Astrocyte (in vitro differentiated cells and primary cell): ENCODE results near the gene ATP13A2. TPM values are rescaled to one million over a fixed set of nuclear protein-coding genes. Genes with fewer than 3 reads are reported as not detected.

Experiments
- DNase-seq: peaks from one replicate; pipeline ENCODE4 v3.0.0-alpha.2; 2010; ENCODE audit warnings: low read depth
- FAIRE-seq: peaks from 2 replicates; lab custom pipeline; 2011; peaks lifted over from hg19 to GRCh38; lab: Jason Lieb, UNC
- H2AFZ ChIP-seq: 2 replicates; pipeline ENCODE4 v1.6.0; 2012; ENCODE audit warnings: low read depth, low read length, inconsistent platforms
- H3K27ac ChIP-seq: 2 replicates; pipeline ENCODE4 v1.5.1; 2011; ENCODE audit warnings: low read depth, low read length, inconsistent platforms
- H3K27me3 ChIP-seq: 2 replicates; pipeline ENCODE4 v1.6.0; 2011; ENCODE audit warnings: low read length, inconsistent platforms; ENCODE audit not compliant: insufficient read depth
- H3K36me3 ChIP-seq: 2 replicates; pipeline ENCODE4 v1.5.1; 2011; ENCODE audit warnings: low read length, inconsistent platforms; ENCODE audit not compliant: insufficient read depth
- H3K4me1 ChIP-seq: 2 replicates; pipeline ENCODE4 v1.5.1; 2011; ENCODE audit warnings: low read length, inconsistent platforms; ENCODE audit not compliant: insufficient read depth
- H3K4me2 ChIP-seq: 2 replicates; pipeline ENCODE4 v1.6.0; 2012; ENCODE audit warnings: low read length, inconsistent platforms
- H3K4me3 ChIP-seq: 2 replicates; pipeline ENCODE4 v1.5.1; 2011; ENCODE audit warnings: low read depth, mild to moderate bottlenecking, low read length, inconsistent platforms; ENCODE audit not compliant: insufficient read depth
- H3K79me2 ChIP-seq: 2 replicates; pipeline ENCODE4 v1.6.0; 2012; ENCODE audit warnings: mild to moderate bottlenecking, low read length, inconsistent platforms; ENCODE audit not compliant: insufficient read depth
- H3K9ac ChIP-seq: 2 replicates; pipeline ENCODE4 v1.6.0; 2012; ENCODE audit warnings: mild to moderate bottlenecking, low read length, inconsistent platforms
- H3K9me3 ChIP-seq: 2 replicates; pipeline ENCODE4 v1.5.1; 2012; ENCODE audit warnings: low read depth, mild to moderate bottlenecking, low read length, inconsistent platforms; ENCODE audit not compliant: insufficient read depth
- H4K20me1 ChIP-seq: 2 replicates; pipeline ENCODE4 v1.6.0; 2012; ENCODE audit warnings: low read length, inconsistent platforms; ENCODE audit not compliant: insufficient read depth
- H3K27ac Mint-ChIP-seq: one replicate; pipeline ENCODE4 v1.8.0; 2021; ENCODE audit warnings: mild to moderate bottlenecking, mixed read lengths; ENCODE audit not compliant: unreplicated experiment
- H3K27me3 Mint-ChIP-seq: one replicate; pipeline ENCODE4 v1.8.0; 2021; ENCODE audit warnings: low read depth, mixed read lengths; ENCODE audit not compliant: unreplicated experiment
- H3K36me3 Mint-ChIP-seq: one replicate; pipeline ENCODE4 v1.8.0; 2021; ENCODE audit warnings: low read depth, mixed read lengths; ENCODE audit not compliant: unreplicated experiment
- H3K4me1 Mint-ChIP-seq: one replicate; pipeline ENCODE4 v1.8.0; 2021; ENCODE audit warnings: low read depth, mixed read lengths; ENCODE audit not compliant: unreplicated experiment
- H3K4me3 Mint-ChIP-seq: one replicate; pipeline ENCODE4 v1.8.0; 2021; ENCODE audit warnings: mild to moderate bottlenecking, moderate library complexity, mixed read lengths; ENCODE audit not compliant: unreplicated experiment
- H3K9me3 Mint-ChIP-seq: one replicate; pipeline ENCODE4 v1.8.0; 2021; ENCODE audit warnings: mild to moderate bottlenecking, mixed read lengths; ENCODE audit not compliant: unreplicated experiment
- EZH2 ChIP-seq: IDR thresholded peaks from 2 replicates; pipeline ENCODE4 v1.6.1; 2012; ENCODE audit warnings: mild to moderate bottlenecking, low read length, inconsistent platforms; ENCODE audit not compliant: insufficient read depth
- total RNA-seq: library from RNA; stranded (reverse); gene quantifications from 2 replicates; pipeline ENCODE4 v1.2.1, GENCODE V29; 2021
- TF ChIP-seq, protein P1 (sequence below): IDR thresholded peaks from 2 replicates; pipeline ENCODE4 v1.5.1; 2011; ENCODE audit warnings: low read depth, mild to moderate bottlenecking, inconsistent platforms, low read length, moderate library complexity; ENCODE audit not compliant: insufficient read depth

Gene ATP13A2
- total RNA-seq, 1 donor from 2014 or later, result 67.8 TPM

- Histone ChIP-seq H3K4me2 (no peak overlapping the region), H3K4me1 (peaks cover 44% of the 10 kb centered on the region), H3K9me3 (no peaks in the 10 kb centered on the region), H3K27me3 (no peaks in the 10 kb centered on the region), H3K79me2 (peaks cover 16% of the 10 kb centered on the region), H4K20me1 (peaks cover 11% of the 10 kb centered on the region), H2AFZ (no peak overlapping the region), H3K36me3 (peaks cover 10% of the 10 kb centered on the region), H3K4me3 (no peak overlapping the region), H3K27ac (no peak overlapping the region), H3K9ac (no peak overlapping the region)
- Mint-ChIP-seq H3K9me3 (no peaks in the 10 kb centered on the region), H3K27ac (no peak overlapping the region), H3K36me3 (peaks cover 13% of the 10 kb centered on the region), H3K4me3 (no peak overlapping the region), H3K4me1 (peaks cover 28% of the 10 kb centered on the region), H3K27me3 (no peaks in the 10 kb centered on the region)
- TF ChIP-seq, protein P1, sequence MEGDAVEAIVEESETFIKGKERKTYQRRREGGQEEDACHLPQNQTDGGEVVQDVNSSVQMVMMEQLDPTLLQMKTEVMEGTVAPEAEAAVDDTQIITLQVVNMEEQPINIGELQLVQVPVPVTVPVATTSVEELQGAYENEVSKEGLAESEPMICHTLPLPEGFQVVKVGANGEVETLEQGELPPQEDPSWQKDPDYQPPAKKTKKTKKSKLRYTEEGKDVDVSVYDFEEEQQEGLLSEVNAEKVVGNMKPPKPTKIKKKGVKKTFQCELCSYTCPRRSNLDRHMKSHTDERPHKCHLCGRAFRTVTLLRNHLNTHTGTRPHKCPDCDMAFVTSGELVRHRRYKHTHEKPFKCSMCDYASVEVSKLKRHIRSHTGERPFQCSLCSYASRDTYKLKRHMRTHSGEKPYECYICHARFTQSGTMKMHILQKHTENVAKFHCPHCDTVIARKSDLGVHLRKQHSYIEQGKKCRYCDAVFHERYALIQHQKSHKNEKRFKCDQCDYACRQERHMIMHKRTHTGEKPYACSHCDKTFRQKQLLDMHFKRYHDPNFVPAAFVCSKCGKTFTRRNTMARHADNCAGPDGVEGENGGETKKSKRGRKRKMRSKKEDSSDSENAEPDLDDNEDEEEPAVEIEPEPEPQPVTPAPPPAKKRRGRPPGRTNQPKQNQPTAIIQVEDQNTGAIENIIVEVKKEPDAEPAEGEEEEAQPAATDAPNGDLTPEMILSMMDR, result no peak
- TF ChIP-seq EZH2, result no peak
- no peak for DNase-seq
- no peak for FAIRE-seq
Observed at GRCh38 chr1:17014671-17015567, 3.2 kb upstream of the ATP13A2 start.

DNA sequence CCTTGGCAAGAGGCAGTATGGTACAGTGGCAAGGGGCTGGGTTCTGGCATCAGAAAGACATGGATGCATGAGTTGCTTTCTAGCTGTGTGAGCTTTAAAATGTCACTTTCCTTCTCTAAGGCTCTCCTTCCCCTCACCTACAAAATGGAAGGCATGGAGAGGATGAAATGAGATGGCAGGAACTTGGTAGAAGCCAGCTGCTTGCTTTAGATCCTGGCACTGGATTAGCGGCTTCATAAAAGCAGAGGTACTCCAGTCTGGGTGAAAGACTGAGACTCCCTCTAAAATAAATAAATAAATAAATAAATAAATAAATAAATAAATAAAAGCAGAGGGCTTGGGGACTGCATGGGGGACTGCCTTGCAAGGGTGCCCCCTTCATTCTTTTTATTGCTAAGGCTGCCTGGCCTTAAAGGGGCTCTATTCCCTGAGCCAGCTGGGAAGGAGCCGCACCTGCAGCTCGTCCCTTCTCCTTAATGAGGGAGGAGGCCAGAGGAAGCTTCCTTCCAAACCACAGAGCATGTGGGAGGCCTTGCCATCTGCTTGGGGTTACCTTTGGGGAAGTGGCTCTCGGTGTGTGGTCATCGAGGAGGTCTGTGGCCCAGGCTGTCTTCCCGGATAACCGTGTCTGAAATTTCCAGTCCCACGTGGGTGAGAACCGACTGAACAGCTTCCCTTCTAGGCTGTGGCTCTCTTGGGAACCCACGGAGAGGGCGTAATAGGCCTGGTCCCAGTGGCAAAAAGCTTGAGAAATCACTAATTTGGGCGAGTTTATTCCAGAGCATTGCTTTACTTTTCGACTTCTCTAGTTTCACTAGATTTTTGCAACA lies 2.0 kb upstream of the ATP13A2 start:
- H3K9me3 Mint-ChIP-seq, result no peaks in the 10 kb centered on the region
- FAIRE-seq (no peak), DNase-seq (peak; percentile 44)
- Histone ChIP-seq H3K4me3 (no peak overlapping the region), H4K20me1 (peaks cover 23% of the 10 kb centered on the region), H3K36me3 (peaks cover under 1% of the 10 kb centered on the region), H3K4me2 (peak overlapping the region; percentile 60), H2AFZ (no peak overlapping the region), H3K27ac (no peak overlapping the region), H3K79me2 (peaks cover 27% of the 10 kb centered on the region), H3K9ac (no peak overlapping the region), H3K27me3 (no peaks in the 10 kb centered on the region), H3K9me3 (no peaks in the 10 kb centered on the region), H3K4me1 (peaks cover 47% of the 10 kb centered on the region)
- H3K27ac Mint-ChIP-seq, result no peak overlapping the region
- TF ChIP-seq, protein P1, result no peak
- TF ChIP-seq EZH2, result no peak
- peaks cover 30% of the 10 kb centered on the region for H3K4me1 Mint-ChIP-seq
- H3K4me3 Mint-ChIP-seq, result no peak overlapping the region
- no peaks in the 10 kb centered on the region for H3K27me3 Mint-ChIP-seq
- peaks cover 2% of the 10 kb centered on the region for H3K36me3 Mint-ChIP-seq
